Measurements from ENCODE around the gene ZPLD1. TPM values are rescaled to one million over a fixed set of nuclear protein-coding genes. Genes with fewer than 3 reads are reported as not detected.

Gene ZPLD1
- total and polyA plus RNA-seq, 2 of the 8 experiments (the other 6 are each of a cell fraction or from before 2014, with no cell fraction given): not detected

GRCh38 chr3:102484363-102484762 lies 49.5 kb downstream of the ZPLD1 start:
- FAIRE-seq: no peak
- Histone ChIP-seq H3K27ac (ENCODE audit: low read depth, low read length) (no peak overlapping the region), H3K36me3 (ENCODE audit: control insufficient read depth in 2 of 4, insufficient read depth in 4 of 4, low read length in 3 of 4) (no peaks in the 10 kb centered on the region), H3K4ac (replicated peaks; ENCODE audit: insufficient read length, low read depth, low read length) (no peak overlapping the region), H3K9ac (replicated peaks in 1 of 4; ENCODE audit: extremely low read depth in 1 of 4, low read depth in 3 of 4, low read length in 3 of 4) (no peak overlapping the region), H3K23me2 (ENCODE audit: low read depth, low read length) (no peaks in the 10 kb centered on the region), H2BK20ac (ENCODE audit: low read length) (no peak overlapping the region), H2AFZ (ENCODE audit: low read length) (no peak overlapping the region), H2BK120ac (replicated peaks; ENCODE audit: low read depth, low read length) (no peak overlapping the region), H3K9me3 (ENCODE audit: insufficient read depth in 2 of 2, low read depth in 1 of 2, low read length in 1 of 2) (peaks cover 0 to 3% of the 10 kb centered on the region in 2 experiments; a peak in 2 of 4 replicates), H3K23ac (ENCODE audit: insufficient read length) (no peak overlapping the region), H3K4me2 (ENCODE audit: insufficient read depth in 1 of 2, low read depth in 2 of 2, low read length in 2 of 2) (no peak overlapping the region), H2AK5ac (ENCODE audit: low read depth, low read length) (no peak overlapping the region), H4K5ac (ENCODE audit: insufficient read length, low read depth, low read length) (no peak overlapping the region), H4K91ac (replicated peaks; ENCODE audit: insufficient read length, low read length) (no peak overlapping the region), H4K20me1 (replicated peaks in 1 of 2; ENCODE audit: control insufficient read depth in 1 of 2, insufficient read depth in 2 of 2, low read length in 2 of 2) (no peaks in the 10 kb centered on the region), H4K8ac (ENCODE audit: extremely low read depth, insufficient read depth, low read length) (no peak overlapping the region), H2BK5ac (ENCODE audit: low read depth, low read length) (no peak overlapping the region), H3K79me2 (ENCODE audit: control insufficient read depth in 1 of 2, insufficient read depth in 2 of 2, low read length in 2 of 2) (no peaks in the 10 kb centered on the region), H3K14ac (ENCODE audit: insufficient read length) (no peak overlapping the region), H3K18ac (ENCODE audit: extremely low read depth, low read length) (no peak overlapping the region), H3K27me3 (replicated peaks in 1 of 4; ENCODE audit: control insufficient read depth in 3 of 4, extremely low read depth in 1 of 4, insufficient read depth in 3 of 4, low read length in 3 of 4) (no peaks in the 10 kb centered on the region), H3K56ac (replicated peaks; ENCODE audit: insufficient read length, low read depth, low read length) (no peak overlapping the region), H3K4me1 (replicated peaks in 1 of 4; ENCODE audit: control insufficient read depth in 3 of 4, insufficient read depth in 4 of 4, low read length in 3 of 4) (no peaks in the 10 kb centered on the region), H2BK12ac (ENCODE audit: low read depth, low read length) (no peak overlapping the region), H3K4me3 (ENCODE audit: extremely low read depth in 1 of 4, insufficient read depth in 2 of 4, low read depth in 3 of 4, low read length in 4 of 4) (no peak overlapping the region), H3K79me1 (ENCODE audit: low read depth, low read length) (no peaks in the 10 kb centered on the region), H2BK15ac (ENCODE audit: low read length) (no peak overlapping the region)
- ChIA-PET CTCF (ENCODE audit: partially characterized antibody) (no interaction called here), POLR2A (ENCODE audit: partially characterized antibody) (no interaction called here)
- no peak for DNase-seq (ENCODE audit: low read depth in 1 of 2, low spot score in 2 of 2)
- WGBS, 2 experiments (ENCODE audit: extremely low coverage in 1 of 2, insufficient coverage in 1 of 2, insufficient read length in 1 of 2, insufficient replicate concordance in 2 of 2, low coverage in 1 of 2, low lambda C conversion rate in 2 of 2, missing lambda C conversion rate in 1 of 2): 88% methylated on average over 3 of the region's 3 CpGs; no CpG with 5 or more reads in 1 of the 2 experiments
- TF ChIP-seq BCL11A (IDR thresholded peaks at IDR 0.05; ENCODE audit: low read depth in 2 of 2, low read length in 2 of 2) (no peak), USF2 (IDR thresholded peaks at IDR 0.05; ENCODE audit: low read length) (no peak), JUN (IDR thresholded peaks at IDR 0.05; ENCODE audit: low read depth, low read length) (no peak), YY1 (IDR thresholded peaks at IDR 0.05; ENCODE audit: low read depth, low read length) (no peak), TAF1 (IDR thresholded peaks at IDR 0.05; ENCODE audit: low read depth, low read length) (no peak), SP1 (IDR thresholded peaks at IDR 0.05; ENCODE audit: low read depth, low read length) (no peak), CEBPB (IDR thresholded peaks at IDR 0.05; ENCODE audit: low read depth, low read length) (no peak), TBP (IDR thresholded peaks at IDR 0.05; ENCODE audit: low read depth, low read length) (no peak), CTCF (IDR thresholded peaks at IDR 0.05; ENCODE audit: control extremely low read depth in 1 of 3, insufficient read depth in 1 of 3, low read depth in 1 of 3, low read length in 3 of 3) (no peak), SIX5 (IDR thresholded peaks at IDR 0.05; ENCODE audit: low read depth, low read length) (no peak), EZH2 (IDR thresholded peaks at IDR 0.05; ENCODE audit: low read depth, low read length, severe bottlenecking) (no peak), CHD2 (IDR thresholded peaks at IDR 0.05; ENCODE audit: low read length) (no peak), SP2 (IDR thresholded peaks at IDR 0.05; ENCODE audit: low read length) (no peak)
